NCI-H82 treated with DMSO at 0.1 percent for 48 hours (cell line): ENCODE data around the gene STRIP2.
"Not testable (repeated sequence)": the region's sequence is repeated elsewhere in the genome, so short reads cannot be mapped to it uniquely, and the experiment has no call there.

Source experiments
- DNase-seq: peaks from one replicate; lab custom pipeline; 2025; ENCODE audit not compliant: unreplicated experiment; lab: John Stamatoyannopoulos, UW

The STRIP2 gene

GRCh38 chr7:129450295-129450694 lies 16.1 kb downstream of the STRIP2 start:
- no peak for DNase-seq

DNA sequence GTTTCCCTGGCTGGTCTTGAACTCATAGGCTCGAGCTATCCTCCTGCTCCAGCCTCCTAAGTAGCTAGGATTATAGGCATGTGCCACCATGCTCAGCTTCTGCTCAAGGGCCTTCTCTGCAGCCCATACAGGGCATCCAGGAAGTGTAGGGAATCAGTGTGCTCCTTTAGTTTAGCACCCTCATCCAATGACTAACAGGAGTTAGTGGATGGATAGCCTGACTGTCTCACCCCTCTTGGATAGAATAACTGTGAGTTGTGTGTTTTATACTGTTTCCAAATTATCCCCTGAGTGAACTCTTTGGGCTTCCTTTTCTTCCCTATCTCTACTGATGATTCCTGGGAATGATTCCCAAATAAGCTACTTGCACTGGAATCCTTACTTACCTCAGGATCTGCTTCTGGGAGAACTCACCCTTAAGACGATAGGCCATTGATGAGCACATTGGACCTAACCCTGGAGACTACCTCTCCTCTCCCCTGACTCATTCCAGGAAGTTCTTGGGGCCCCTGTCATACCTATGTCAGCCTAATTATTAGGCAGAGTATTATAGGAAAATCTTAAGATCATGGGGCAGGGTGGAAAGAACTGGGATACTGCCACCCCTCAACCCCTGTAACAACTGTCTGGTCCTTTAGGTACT lies 18.5 kb downstream of the STRIP2 start:
- DNase-seq = no peak

DNA sequence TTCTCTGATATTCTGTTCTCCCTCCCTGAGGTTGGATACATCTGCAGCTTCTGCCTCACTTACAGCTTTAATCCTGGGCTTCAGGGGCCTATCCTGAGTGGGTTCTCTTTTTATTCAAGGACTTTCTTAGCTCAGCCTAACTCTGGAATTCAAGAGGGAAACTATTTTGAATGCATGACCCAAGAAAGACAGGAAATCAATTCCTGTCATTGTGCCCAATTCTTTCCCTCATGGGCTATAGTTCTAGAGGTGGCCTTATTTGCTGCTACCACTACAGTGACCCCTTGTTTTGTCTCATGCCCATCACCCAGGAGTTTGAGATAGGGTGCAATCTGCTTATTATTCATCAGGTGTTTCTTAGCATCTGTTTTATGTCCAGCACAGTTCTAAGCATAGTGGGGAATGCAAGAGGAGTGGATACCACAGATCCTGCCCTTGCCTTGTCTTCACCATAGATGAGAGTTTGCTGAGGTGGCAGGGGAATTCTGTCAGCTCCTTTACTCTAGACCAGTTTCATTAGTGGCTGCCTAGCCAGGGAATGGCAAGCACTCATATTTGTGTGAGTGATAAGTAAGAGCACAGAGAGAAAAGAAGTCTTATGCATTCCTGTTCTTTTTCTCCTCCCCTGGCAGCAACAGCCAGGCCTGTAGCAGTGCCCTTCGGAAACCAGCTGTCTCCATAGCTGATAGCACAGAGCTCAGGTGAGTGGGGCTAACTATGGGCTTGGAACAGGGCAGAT lies 19.4 kb downstream of the STRIP2 start:
- DNase-seq = no peak

DNA sequence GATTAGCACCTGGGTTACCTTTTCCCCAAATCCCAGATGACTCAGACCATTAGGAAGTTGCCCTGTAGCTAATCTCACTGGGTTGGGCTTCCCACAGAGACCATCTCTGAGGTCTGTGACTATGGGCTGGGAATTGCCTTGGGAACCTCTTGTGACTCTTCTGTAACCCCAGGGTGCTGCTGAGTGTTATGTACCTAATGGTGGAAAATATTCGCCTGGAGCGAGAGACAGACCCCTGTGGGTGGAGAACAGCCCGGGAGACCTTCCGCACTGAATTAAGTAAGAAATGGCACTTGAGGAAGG lies 20.0 kb downstream of the STRIP2 start:
- no peak for DNase-seq

DNA sequence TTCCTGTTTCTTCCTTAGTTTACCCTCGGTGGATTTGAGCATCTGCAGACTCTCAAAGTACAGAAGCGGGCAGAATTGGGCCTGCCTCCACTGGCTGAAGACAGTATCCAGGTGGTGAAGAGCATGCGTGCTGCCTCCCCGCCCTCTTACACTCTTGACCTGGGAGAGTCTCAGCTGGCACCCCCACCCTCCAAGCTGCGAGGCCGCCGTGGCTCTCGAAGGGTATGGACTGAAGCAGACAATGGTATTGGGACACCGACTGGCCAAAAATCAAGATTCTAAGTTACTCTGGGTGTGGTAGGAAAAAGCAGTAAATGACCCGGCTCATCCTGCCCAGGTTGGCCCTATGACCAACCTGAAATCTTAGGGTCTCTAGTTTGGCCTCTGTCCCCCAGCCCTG lies 22.2 kb downstream of the STRIP2 start:
- no peak for DNase-seq

GRCh38 chr7:129457101-129457500 lies 22.9 kb downstream of the STRIP2 start:
- no peak for DNase-seq

- DNase-seq = no peak
Observed at GRCh38 chr7:129458171-129458570, 23.9 kb downstream of the STRIP2 start.

- DNase-seq = no peak
Observed at GRCh38 chr7:129461809-129462208, 27.6 kb downstream of the STRIP2 start.

GRCh38 chr7:129462420-129462819 lies 28.2 kb downstream of the STRIP2 start:
- DNase-seq = no peak

GRCh38 chr7:129464194-129464593 lies 30.0 kb downstream of the STRIP2 start:
- no peak for DNase-seq

GRCh38 chr7:129465080-129465479 lies 30.8 kb downstream of the STRIP2 start:
- no peak for DNase-seq

GRCh38 chr7:129466796-129467195 lies 32.6 kb downstream of the STRIP2 start:
- DNase-seq = no peak

GRCh38 chr7:129468087-129468486 lies 33.9 kb downstream of the STRIP2 start:
- DNase-seq = no peak

GRCh38 chr7:129468547-129468946 lies 34.3 kb downstream of the STRIP2 start:
- DNase-seq = no peak

- no peak for DNase-seq
Observed at GRCh38 chr7:129469930-129470329, 35.7 kb downstream of the STRIP2 start.

DNA sequence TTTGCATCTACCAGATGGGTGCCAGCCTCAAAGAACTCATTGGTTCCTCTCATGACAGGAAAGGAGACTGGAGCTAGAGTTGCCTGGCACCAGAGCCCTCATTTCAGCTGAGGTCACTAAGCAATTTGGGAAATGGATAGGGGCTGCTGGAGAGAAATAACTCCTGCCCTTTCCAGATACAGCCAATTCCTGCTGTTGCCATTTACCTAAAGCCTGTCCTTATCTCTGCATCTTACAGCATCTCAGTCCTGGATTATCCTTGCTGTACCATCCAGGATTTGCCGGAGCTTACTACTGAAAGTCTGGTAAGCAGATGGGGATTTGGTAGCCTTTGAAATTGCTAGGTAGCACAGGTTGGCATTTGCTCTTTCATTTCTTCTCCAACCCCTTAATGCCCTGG lies 36.2 kb downstream of the STRIP2 start:
- peak; percentile 49 for DNase-seq

DNA sequence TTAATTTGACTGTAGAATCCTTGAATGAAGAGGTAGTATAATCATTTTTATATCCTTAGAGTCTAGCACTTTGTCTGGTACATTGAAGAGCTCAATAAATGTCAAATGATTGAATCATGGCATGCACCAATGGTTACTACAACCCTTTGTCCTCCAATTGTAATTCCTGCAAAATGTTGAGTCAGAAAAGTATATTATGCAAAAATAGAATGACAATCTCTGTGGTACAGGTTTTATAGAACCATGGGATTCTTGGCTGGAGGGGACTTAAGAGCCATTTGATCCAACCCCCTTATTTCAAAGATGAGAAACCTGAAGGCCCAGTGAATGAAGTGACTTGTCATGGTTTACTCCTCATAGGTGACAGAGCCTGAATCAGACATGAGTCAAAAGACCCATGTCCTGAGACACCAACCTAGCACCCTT lies 37.2 kb downstream of the STRIP2 start:
- DNase-seq = no peak

GRCh38 chr7:129475931-129476330 lies 41.7 kb downstream of the STRIP2 start:
- not testable (repeated sequence) for DNase-seq

- not testable (repeated sequence) for DNase-seq
Observed at GRCh38 chr7:129476398-129476797, 42.2 kb downstream of the STRIP2 start.

- DNase-seq = no peak
Observed at GRCh38 chr7:129479831-129480230, 45.6 kb downstream of the STRIP2 start.

DNA sequence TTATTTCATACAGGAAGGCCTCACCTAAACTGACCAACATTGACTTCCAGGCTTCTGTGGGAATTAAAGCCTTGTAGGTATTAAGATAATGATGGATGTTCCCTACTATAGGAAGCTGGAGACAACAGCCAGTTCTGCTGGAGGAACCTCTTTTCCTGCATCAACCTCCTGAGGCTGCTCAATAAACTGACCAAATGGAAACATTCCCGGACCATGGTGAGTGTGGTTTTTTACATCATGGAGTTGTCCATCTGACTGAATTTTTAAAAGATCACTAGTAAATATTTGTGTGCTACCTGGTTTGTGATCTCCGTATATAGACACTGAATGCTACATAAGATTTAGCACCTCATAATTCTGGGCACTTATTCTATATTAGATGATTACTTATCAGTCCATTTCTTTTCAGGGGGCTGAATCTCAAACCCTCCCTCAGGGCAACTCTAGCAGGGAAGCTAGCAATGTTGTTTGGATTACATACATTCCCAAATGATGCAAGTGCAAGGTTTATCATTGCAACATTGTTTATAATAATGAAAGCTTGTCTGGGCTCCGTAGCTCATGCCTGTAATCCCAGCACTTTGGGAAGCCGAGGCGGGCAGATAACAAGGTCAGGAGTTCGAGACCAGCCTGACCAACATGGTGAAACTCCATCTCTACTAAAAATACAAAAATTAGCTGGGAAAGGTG lies 46.6 kb downstream of the STRIP2 start:
- no peak for DNase-seq

GRCh38 chr7:129481376-129481775 lies 47.1 kb downstream of the STRIP2 start:
- DNase-seq = not testable (repeated sequence)
